ENCODE data around the gene RAB3B.

RAB3B gene

GRCh38 chr1:51957618-51958017, 32.9 kb downstream of the RAB3B start:
- no peak for DNase-seq (ENCODE audit: low read depth in 1 of 2, low spot score in 1 of 2)

GRCh38 chr1:51956528-51957509, 33.7 kb downstream of the RAB3B start:
- no peak for DNase-seq (ENCODE audit: low read depth in 1 of 2, low spot score in 1 of 2)

GRCh38 chr1:51955797-51956527, 34.5 kb downstream of the RAB3B start:
- DNase-seq (ENCODE audit: low read depth in 1 of 2, low spot score in 1 of 2), result no peak

GRCh38 chr1:51954783-51955182, 35.7 kb downstream of the RAB3B start:
- DNase-seq (ENCODE audit: low read depth in 1 of 2, low spot score in 1 of 2), result no peak

GRCh38 chr1:51953079-51953478, 37.4 kb downstream of the RAB3B start:
- no peak for DNase-seq (ENCODE audit: low read depth in 1 of 2, low spot score in 1 of 2)

GRCh38 chr1:51952638-51953037, 37.9 kb downstream of the RAB3B start:
- no peak for DNase-seq (ENCODE audit: low read depth in 1 of 2, low spot score in 1 of 2)

- DNase-seq (ENCODE audit: low read depth in 1 of 2, low spot score in 1 of 2), result no peak
Measured at GRCh38 chr1:51950701-51951100, 39.8 kb downstream of the RAB3B start.

- no peak for DNase-seq (ENCODE audit: low read depth in 1 of 2, low spot score in 1 of 2)
Measured at GRCh38 chr1:51949014-51949702, 41.3 kb downstream of the RAB3B start.

GRCh38 chr1:51948491-51948915, 42.0 kb downstream of the RAB3B start:
- no peak for DNase-seq (ENCODE audit: low read depth in 1 of 2, low spot score in 1 of 2)

- no peak for DNase-seq (ENCODE audit: low read depth in 1 of 2, low spot score in 1 of 2)
Measured at GRCh38 chr1:51946300-51946699, 44.2 kb downstream of the RAB3B start.

GRCh38 chr1:51945591-51945990, 44.9 kb downstream of the RAB3B start:
- DNase-seq (ENCODE audit: low read depth in 1 of 2, low spot score in 1 of 2), result no peak

GRCh38 chr1:51942281-51942680, 48.2 kb downstream of the RAB3B start:
- DNase-seq (ENCODE audit: low read depth in 1 of 2, low spot score in 1 of 2), result no peak

GRCh38 chr1:51941528-51941927, 49.0 kb downstream of the RAB3B start:
- no peak for DNase-seq (ENCODE audit: low read depth in 1 of 2, low spot score in 1 of 2)

GRCh38 chr1:51937112-51937511, 53.4 kb downstream of the RAB3B start:
- no peak for DNase-seq (ENCODE audit: low read depth in 1 of 2, low spot score in 1 of 2)

GRCh38 chr1:51936531-51936930, 54.0 kb downstream of the RAB3B start:
- no peak for DNase-seq (ENCODE audit: low read depth in 1 of 2, low spot score in 1 of 2)

- DNase-seq (ENCODE audit: low read depth in 1 of 2, low spot score in 1 of 2), result no peak
Measured at GRCh38 chr1:51933344-51933743, 57.2 kb downstream of the RAB3B start.

GRCh38 chr1:51930329-51930728, 60.2 kb downstream of the RAB3B start:
- DNase-seq (ENCODE audit: low read depth in 1 of 2, low spot score in 1 of 2), result no peak

GRCh38 chr1:51928896-51929295, 61.6 kb downstream of the RAB3B start:
- no peak for DNase-seq (ENCODE audit: low read depth in 1 of 2, low spot score in 1 of 2)

GRCh38 chr1:51927029-51927428, 63.5 kb downstream of the RAB3B start:
- DNase-seq (ENCODE audit: low read depth in 1 of 2, low spot score in 1 of 2), result no peak

- no peak for DNase-seq (ENCODE audit: low read depth in 1 of 2, low spot score in 1 of 2)
Measured at GRCh38 chr1:51926171-51926812, 64.2 kb downstream of the RAB3B start.

- DNase-seq (ENCODE audit: low read depth in 1 of 2, low spot score in 1 of 2), result no peak
Measured at GRCh38 chr1:51924455-51924854, 66.0 kb downstream of the RAB3B start.
